MM.1S (cell line): ENCODE results near the gene RBP5.

ENCODE experiments used
- DNase-seq: peaks from one replicate; pipeline ENCODE4 v3.0.0-alpha.2; 2015
- H2AFZ ChIP-seq: fragments of 300-600 bp; sonication (generic); 2 replicates; pipeline ENCODE4 v1.6.0; 2016; ENCODE audit warnings: antibody characterized with exemption, low read length
- H3F3A ChIP-seq: fragments of 300-600 bp; sonication (generic); 2 replicates; pipeline ENCODE4 v1.6.1; 2016; ENCODE audit warnings: mild to moderate bottlenecking, antibody characterized with exemption, low read length, moderate library complexity, mixed read lengths; ENCODE audit not compliant: insufficient read depth
- H3K27ac ChIP-seq: fragments of 300-600 bp; sonication (generic); 2 replicates; pipeline ENCODE4 v1.5.1; 2016; ENCODE audit warnings: mild to moderate bottlenecking, low read length
- H3K27me3 ChIP-seq: fragments of 300-600 bp; sonication (generic); replicated peaks from 2 replicates; pipeline ENCODE4 v1.6.0; 2016; ENCODE audit warnings: low read length; ENCODE audit not compliant: insufficient read depth
- H3K36me3 ChIP-seq: fragments of 300-600 bp; sonication (generic); replicated peaks from 2 replicates; pipeline ENCODE4 v1.6.1; 2016; ENCODE audit warnings: mild to moderate bottlenecking, low read length, mixed read lengths; ENCODE audit not compliant: insufficient read depth
- H3K4me1 ChIP-seq: fragments of 300-600 bp; sonication (generic); 2 replicates; pipeline ENCODE4 v1.6.1; 2016; ENCODE audit warnings: low read length, mixed read lengths
- H3K4me2 ChIP-seq: fragments of 300-600 bp; sonication (generic); 2 replicates; pipeline ENCODE4 v1.6.0; 2016; ENCODE audit warnings: low read depth, low read length
- H3K4me3 ChIP-seq: fragments of 300-600 bp; sonication (generic); 2 replicates; pipeline ENCODE4 v1.5.1; 2016; ENCODE audit warnings: low read length, mixed read lengths
- H3K79me2 ChIP-seq: fragments of 300-600 bp; sonication (generic); 2 replicates; pipeline ENCODE4 v1.6.1; 2016; ENCODE audit warnings: mixed run types, low read length, mixed read lengths
- H3K9ac ChIP-seq: fragments of 300-600 bp; sonication (generic); 2 replicates; pipeline ENCODE4 v1.6.1; 2016; ENCODE audit warnings: low read length, mixed read lengths
- H3K9me2 ChIP-seq: fragments of 300-600 bp; sonication (generic); replicated peaks from 2 replicates; pipeline ENCODE4 v1.6.1; 2016; ENCODE audit warnings: mild to moderate bottlenecking, low read length, mixed read lengths; ENCODE audit not compliant: insufficient read depth
- H3K9me3 ChIP-seq: fragments of 300-600 bp; sonication (generic); replicated peaks from 2 replicates; pipeline ENCODE4 v1.6.1; 2016; ENCODE audit warnings: mild to moderate bottlenecking, low read length, mixed read lengths; ENCODE audit not compliant: insufficient read depth
- H4K20me1 ChIP-seq: fragments of 300-600 bp; sonication (generic); 2 replicates; pipeline ENCODE4 v1.6.1; 2016; ENCODE audit warnings: mild to moderate bottlenecking, low read length, moderate library complexity, mixed read lengths; ENCODE audit not compliant: insufficient read depth
- EZH2 ChIP-seq: fragments of 300-600 bp; sonication (generic); optimal IDR thresholded peaks from 2 replicates; pipeline ENCODE3; 2017; ENCODE audit warnings: low read depth, mild to moderate bottlenecking, antibody characterized with exemption, low read length, mixed read lengths
- EZH2phosphoT487 ChIP-seq: fragments of 300-600 bp; sonication (generic); IDR thresholded peaks from 2 replicates; pipeline ENCODE4 v1.6.1; 2018; ENCODE audit warnings: antibody characterized with exemption, low read length
- TF ChIP-seq, protein P1 (sequence below): fragments of 300-600 bp; sonication (generic); IDR thresholded peaks from 2 replicates; pipeline ENCODE4 v1.5.1; 2016; ENCODE audit warnings: antibody characterized with exemption, low read length, mixed read lengths

Gene RBP5

DNA sequence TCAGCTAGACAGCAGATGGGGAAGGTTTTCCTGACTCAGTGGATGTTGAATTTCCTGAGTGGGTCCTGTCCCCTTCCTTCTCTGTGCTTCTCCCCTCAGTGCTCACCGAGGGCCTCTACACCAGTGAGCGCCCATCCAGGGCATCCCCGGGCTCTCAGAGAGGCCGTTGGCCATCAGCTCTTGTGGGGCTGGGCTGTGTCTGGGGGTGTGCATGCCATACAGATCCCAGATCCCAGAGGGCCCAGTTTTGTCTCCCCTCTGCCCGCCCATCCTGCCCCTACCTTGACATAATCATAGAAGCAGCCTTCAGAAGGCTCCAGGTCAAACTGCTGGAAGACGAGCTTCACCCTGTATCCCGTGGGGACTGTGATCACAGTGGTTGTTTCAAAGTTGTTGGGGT is 37.5 kb downstream of the RBP5 start:
- TF ChIP-seq EZH2 (no peak), EZH2phosphoT487 (no peak)
- TF ChIP-seq, protein P1, sequence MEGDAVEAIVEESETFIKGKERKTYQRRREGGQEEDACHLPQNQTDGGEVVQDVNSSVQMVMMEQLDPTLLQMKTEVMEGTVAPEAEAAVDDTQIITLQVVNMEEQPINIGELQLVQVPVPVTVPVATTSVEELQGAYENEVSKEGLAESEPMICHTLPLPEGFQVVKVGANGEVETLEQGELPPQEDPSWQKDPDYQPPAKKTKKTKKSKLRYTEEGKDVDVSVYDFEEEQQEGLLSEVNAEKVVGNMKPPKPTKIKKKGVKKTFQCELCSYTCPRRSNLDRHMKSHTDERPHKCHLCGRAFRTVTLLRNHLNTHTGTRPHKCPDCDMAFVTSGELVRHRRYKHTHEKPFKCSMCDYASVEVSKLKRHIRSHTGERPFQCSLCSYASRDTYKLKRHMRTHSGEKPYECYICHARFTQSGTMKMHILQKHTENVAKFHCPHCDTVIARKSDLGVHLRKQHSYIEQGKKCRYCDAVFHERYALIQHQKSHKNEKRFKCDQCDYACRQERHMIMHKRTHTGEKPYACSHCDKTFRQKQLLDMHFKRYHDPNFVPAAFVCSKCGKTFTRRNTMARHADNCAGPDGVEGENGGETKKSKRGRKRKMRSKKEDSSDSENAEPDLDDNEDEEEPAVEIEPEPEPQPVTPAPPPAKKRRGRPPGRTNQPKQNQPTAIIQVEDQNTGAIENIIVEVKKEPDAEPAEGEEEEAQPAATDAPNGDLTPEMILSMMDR, result no peak
- no peaks in the 10 kb centered on the region for H3K79me2 ChIP-seq
- H3K4me3 ChIP-seq, result no peak overlapping the region

DNA sequence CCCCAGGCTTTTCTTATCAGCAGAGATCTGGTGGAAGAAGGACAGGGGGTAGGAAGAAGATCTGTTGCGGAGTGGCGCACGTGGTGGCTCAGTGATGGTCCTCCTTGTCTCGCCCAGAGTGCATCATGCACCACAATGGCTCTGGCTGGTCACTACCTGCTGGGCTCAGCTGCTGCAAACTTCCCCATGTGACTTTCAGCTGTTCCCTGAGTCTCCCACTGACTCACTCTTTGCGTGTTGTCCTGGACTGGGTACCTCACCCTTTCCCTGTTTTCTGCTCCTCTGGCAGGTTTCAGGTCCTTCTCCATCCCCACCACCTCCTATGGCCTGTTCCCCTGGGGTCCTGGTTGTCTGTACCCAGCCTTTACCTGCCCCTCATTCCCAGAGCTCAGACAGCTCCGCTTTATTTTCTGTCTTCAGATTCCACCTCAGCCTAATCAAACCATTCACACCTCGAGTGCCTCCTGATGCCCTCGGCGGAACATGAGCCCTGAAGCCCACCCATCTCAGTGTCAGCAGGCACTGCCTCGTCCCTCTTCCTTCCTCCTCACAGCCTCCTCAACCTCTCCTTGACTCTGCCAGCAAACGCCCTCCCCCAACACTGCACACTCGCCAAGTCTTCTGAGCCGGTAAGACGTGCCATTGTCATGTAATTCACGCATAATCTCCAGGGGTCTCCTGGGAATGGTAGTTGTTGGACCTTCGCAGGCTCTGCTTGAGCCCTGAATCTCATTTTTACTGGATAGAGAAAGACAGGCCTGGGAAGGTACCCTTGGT is 38.3 kb downstream of the RBP5 start:
- no peak for DNase-seq
- Histone ChIP-seq H4K20me1 (no peaks in the 10 kb centered on the region), H3K4me1 (peaks cover 5% of the 10 kb centered on the region; the same call in 1 of the 2 replicates), H3K9me2 (no peaks in the 10 kb centered on the region), H3K27ac (no peak overlapping the region), H3K79me2 (no peaks in the 10 kb centered on the region), H3K9me3 (no peaks in the 10 kb centered on the region), H3K4me3 (no peak overlapping the region), H3K9ac (no peak overlapping the region), H3K36me3 (no peaks in the 10 kb centered on the region), H2AFZ (no peak overlapping the region), H3K27me3 (no peaks in the 10 kb centered on the region), H3F3A (no peaks in the 10 kb centered on the region), H3K4me2 (no peak overlapping the region)
- no peak for TF ChIP-seq EZH2phosphoT487
- TF ChIP-seq, protein P1, result no peak
- no peak for TF ChIP-seq EZH2

More for the DNA sequence above, 37.5 kb downstream of the RBP5 start:
- H3K4me2 ChIP-seq, result no peak overlapping the region
- no peaks in the 10 kb centered on the region for H3K9me3 ChIP-seq
- H3K27me3 ChIP-seq, result no peaks in the 10 kb centered on the region
- no peak overlapping the region for H2AFZ ChIP-seq
- H3K9ac ChIP-seq, result no peak overlapping the region
- no peaks in the 10 kb centered on the region for H3K9me2 ChIP-seq
- H3K4me1 ChIP-seq, result peaks cover 5% of the 10 kb centered on the region; the same call in 1 of the 2 replicates
- no peak for DNase-seq
- no peak overlapping the region for H3K27ac ChIP-seq
- no peaks in the 10 kb centered on the region for H4K20me1 ChIP-seq
- H3F3A ChIP-seq, result no peaks in the 10 kb centered on the region
- no peaks in the 10 kb centered on the region for H3K36me3 ChIP-seq

GRCh38 chr12:7089196-7089871 is 39.4 kb downstream of the RBP5 start:
- Histone ChIP-seq H3K27ac (no peak overlapping the region), H3K27me3 (no peaks in the 10 kb centered on the region), H3K36me3 (no peaks in the 10 kb centered on the region), H3K4me1 (peaks cover 5% of the 10 kb centered on the region; the same call in 1 of the 2 replicates), H4K20me1 (no peaks in the 10 kb centered on the region), H3K4me3 (no peak overlapping the region), H3K9me2 (no peaks in the 10 kb centered on the region), H2AFZ (no peak overlapping the region), H3F3A (no peaks in the 10 kb centered on the region), H3K79me2 (no peaks in the 10 kb centered on the region), H3K9me3 (no peaks in the 10 kb centered on the region), H3K4me2 (no peak overlapping the region), H3K9ac (no peak overlapping the region)
- TF ChIP-seq EZH2phosphoT487 (no peak), EZH2 (no peak)
- TF ChIP-seq, protein P1, result no peak
- DNase-seq, result no peak
